ENCODE data around the gene PRKAG2.
A peak's percentile ranks its signal among the peaks of the same experiment; 100 is the strongest.

PRKAG2 gene

GRCh38 chr7:151721694-151722093, 155.2 kb downstream of the PRKAG2 start:
- no peak for DNase-seq

DNA sequence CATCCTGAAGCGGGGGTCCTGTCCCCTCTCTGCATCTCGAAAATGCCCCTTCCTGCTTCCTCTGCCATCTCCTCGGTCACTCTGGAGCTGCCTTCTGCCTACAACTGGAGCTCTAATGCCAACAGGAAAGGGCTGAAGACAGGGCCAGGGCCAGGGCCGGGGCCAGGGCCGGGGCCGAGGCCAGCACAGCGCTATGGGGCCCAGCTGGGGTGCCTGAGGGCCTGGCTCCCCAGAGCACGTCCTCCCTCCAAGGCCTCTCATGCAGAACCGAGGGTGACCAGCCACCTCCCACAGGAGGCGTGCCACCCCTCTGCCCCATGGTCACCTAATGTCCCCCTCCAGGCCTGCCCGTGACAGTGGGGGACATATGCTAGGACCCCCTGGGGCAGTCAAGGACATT, 155.7 kb downstream of the PRKAG2 start:
- DNase-seq, result no peak

- DNase-seq, result no peak
Measured at GRCh38 chr7:151720280-151720679, 156.6 kb downstream of the PRKAG2 start.

GRCh38 chr7:151719897-151720242, 157.0 kb downstream of the PRKAG2 start:
- no peak for DNase-seq

- DNase-seq, result no peak
Measured at GRCh38 chr7:151719031-151719896, 157.7 kb downstream of the PRKAG2 start.

- no peak for DNase-seq
Measured at GRCh38 chr7:151717918-151718317, 159.0 kb downstream of the PRKAG2 start.

DNA sequence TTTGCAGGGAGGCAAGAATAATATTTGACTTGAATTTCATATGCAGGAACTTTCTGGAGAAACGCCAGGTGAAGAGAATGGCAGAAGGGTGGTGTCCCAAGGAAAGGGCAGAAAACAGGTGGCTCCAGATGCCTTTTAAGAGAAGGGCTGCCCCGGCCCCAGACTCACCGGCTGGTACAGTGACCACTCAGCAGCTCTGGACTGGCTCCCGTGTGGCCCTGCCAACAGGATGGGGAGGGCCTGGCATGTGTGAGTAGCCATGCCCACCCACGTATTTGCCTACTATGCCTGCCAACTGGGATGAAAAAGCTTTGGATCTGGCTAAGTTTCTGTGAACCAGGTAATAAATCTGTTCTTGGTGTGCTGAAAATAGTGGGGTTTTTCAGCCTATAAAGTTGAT, 159.5 kb downstream of the PRKAG2 start:
- no peak for DNase-seq

- DNase-seq, result no peak
Measured at GRCh38 chr7:151716323-151716722, 160.6 kb downstream of the PRKAG2 start.

GRCh38 chr7:151715666-151716315, 161.1 kb downstream of the PRKAG2 start:
- no peak for DNase-seq

GRCh38 chr7:151714201-151714600, 162.7 kb downstream of the PRKAG2 start:
- DNase-seq, result no peak

- DNase-seq, result no peak
Measured at GRCh38 chr7:151712810-151713125, 164.1 kb downstream of the PRKAG2 start.

GRCh38 chr7:151711906-151712809, 164.8 kb downstream of the PRKAG2 start:
- DNase-seq, result peak in 1 of 3 experiments; percentile 71

- no peak for DNase-seq
Measured at GRCh38 chr7:151711435-151711872, 165.5 kb downstream of the PRKAG2 start.

DNA sequence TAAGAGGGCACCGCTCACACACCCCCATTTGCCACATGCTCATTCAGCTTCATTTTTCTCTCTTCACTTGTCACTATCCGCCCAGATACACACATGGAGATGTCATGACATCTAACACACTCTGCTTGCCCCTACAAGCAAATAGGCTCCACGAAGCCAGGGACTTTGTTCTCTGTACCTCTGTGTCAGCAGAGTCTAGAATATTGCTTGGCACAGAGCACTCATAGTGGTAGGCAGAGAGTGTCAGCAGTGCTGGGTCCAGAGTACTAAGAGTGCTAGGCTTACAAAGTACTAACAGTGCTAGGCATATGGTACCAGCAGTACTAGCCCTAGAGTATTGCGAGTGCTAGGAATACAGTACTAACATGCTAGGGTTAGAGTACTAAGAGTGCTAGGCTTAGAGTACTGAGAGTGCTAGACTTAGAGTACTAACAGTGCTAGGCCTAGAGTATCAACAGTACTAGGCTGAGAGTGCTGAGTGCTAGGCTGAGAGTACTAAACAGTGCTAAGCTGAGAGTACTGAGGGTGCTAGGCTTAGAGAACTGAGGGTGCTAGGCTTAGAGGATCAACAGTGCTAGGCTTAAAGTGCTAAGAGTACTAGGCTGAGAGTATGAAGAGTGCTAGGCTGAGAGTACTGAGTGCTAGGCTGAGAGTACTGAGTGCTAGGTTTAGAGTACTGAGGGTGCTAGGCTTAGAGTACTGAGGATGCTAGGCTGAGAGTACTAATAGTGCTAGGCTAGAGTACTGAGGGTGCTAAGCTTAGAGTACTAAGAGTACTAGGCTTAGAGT, 166.1 kb downstream of the PRKAG2 start:
- no peak for DNase-seq

- no peak for DNase-seq
Measured at GRCh38 chr7:151710121-151710640, 166.7 kb downstream of the PRKAG2 start.

DNA sequence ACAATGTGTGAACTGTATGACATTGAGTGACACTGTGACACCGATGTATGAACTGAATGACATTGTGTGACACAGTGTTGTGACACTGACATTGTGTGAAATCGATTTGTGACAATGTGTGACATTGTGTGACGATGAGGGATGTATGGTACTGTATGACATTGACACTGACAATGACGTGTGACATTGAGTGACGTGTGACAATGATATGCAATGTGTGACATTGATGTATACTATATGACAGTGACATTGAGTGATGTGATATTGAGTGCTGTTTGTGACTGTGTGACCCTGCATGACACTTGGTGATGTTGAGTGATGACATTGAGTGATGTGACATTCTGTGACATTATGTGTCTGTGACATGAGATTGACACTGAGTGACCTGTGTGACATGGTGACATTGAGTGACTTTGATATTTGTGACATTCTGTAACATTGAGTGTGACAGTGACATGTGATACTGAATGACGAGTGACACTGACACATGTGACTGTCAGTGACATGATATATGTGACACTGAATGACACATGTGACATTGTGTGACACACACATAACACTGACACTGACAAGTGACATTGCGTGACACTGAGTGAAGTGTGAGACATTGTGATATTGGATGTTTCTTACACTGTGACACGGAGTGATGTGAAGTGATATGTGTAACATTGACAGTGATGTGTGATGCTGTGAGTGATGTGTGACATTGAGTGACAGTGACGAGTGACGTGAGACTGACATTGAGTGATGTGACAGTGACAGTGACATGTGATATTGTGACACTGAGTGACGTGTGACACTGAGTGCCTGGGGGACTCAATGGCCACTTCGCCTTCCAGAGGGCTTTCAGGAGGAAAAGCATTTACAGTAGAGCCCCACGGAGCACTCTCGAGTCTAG, 167.5 kb downstream of the PRKAG2 start:
- no peak for DNase-seq

DNA sequence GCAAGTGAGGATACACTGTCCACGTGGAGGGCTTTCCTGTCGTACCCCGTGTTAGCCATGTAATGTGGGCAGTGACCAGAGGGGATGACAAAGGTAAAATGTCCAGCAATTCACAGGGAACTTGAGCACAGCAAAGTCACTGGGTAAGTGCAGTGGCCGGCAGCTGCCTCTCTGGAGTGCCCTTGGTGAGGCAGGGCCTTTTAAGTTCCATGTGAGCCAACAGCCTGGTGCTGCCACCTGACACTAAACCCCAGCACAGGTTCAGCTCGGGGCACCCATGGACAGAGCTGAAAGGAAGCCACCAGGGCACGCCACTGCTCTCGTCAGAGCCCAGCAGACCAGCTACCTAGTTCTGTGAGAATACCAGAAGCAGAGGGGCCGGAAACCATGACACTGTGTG, 168.3 kb downstream of the PRKAG2 start:
- no peak for DNase-seq

DNA sequence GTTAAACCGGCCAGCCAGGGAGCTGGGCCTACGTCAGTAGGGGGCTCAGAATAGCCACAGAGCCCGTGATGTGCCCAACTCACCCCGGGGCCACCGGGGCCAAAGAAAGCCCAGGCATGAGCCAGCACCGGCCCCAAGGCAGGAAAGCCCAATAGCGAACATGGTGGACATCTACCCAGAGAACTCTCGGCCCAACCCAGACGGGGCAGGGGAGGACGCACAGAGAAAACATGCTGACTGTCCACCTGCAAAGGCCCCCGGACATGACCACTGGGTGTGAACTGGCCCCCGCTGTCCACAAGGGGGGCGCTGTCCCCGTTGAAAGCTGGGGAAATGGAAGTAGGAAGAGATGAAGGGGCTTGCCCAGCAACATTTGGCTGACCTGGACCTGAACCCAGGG, 169.2 kb downstream of the PRKAG2 start:
- DNase-seq, result no peak

DNA sequence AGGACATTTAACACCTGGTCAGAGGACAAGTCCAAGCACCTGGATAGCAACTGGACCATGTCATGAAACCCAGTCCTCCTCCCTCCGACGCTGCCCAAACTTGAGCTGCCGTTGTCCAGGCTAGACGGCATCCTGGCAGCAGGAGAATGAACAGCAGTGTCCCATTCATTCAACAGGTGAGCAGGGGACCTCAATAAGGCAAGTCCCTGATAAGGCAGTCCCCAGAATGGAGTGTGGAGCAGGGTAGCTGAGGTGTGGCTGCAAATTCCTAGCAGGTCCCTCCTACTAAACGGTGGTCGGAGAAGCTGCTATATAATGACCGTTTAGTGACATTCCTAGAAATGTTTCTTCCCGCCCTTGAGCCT, 169.8 kb downstream of the PRKAG2 start:
- no peak for DNase-seq

DNA sequence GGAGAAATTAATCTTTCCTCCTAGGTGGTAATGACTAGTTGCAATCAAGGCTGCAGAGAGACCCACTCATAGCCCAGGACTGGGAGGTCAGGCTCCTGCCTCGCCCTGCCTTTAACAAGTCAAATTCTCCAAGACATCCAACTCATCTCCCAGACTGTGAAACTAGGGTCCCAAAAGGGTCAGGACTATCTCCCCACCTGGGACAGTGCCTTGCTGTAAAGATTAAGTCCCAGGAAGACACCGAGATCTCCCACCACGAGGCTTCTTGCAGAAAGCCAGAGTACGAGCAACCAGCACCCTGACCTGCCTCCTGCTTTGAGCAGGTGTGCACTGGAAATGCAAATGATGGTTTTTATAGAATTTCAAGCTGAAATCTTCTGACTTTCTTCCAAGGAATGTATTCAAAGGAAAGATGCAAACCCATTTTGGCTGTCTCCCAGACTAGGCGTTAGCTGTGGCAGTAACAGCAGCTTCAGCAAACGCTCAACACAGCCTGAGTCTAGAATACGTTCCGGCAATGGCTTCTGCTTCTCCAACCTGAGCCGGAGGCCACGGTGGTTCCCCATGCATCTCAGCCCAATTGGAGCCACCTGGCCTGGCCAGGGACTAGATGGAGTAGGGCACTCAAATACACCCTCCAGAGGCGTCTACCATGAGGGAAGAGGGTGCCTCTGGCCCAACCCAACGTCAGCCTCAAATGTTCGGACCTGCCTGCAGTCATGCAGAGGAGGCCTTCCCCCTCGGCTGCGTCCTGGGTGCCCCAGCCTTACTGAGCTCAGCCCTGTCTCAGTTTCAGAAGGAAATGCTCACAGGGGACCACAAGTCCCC, 170.4 kb downstream of the PRKAG2 start:
- no peak for DNase-seq
